ENCODE data around the gene ACTL7A.

Gene ACTL7A

DNA sequence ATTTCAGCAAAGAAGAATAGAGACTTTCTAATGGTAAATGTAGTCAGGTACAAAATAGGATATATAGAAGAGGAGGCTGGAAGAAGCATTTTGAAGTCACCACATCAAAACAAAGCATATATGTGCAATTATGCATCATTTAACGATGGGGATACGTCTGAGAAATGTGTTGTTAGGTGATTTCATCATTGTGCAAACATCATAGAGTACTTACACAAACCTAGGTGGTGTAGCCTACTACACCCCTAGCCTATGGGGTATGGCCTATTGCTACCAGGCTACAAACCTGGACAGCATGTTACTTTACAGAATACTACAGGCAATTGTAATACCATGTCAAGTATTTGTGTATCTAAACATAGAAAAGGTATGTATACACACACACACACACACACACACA lies 43.4 kb downstream of the ACTL7A start:
- DNase-seq (ENCODE audit: low read depth in 1 of 2, low spot score in 1 of 2): no peak
- TF ChIP-seq, protein P1, sequence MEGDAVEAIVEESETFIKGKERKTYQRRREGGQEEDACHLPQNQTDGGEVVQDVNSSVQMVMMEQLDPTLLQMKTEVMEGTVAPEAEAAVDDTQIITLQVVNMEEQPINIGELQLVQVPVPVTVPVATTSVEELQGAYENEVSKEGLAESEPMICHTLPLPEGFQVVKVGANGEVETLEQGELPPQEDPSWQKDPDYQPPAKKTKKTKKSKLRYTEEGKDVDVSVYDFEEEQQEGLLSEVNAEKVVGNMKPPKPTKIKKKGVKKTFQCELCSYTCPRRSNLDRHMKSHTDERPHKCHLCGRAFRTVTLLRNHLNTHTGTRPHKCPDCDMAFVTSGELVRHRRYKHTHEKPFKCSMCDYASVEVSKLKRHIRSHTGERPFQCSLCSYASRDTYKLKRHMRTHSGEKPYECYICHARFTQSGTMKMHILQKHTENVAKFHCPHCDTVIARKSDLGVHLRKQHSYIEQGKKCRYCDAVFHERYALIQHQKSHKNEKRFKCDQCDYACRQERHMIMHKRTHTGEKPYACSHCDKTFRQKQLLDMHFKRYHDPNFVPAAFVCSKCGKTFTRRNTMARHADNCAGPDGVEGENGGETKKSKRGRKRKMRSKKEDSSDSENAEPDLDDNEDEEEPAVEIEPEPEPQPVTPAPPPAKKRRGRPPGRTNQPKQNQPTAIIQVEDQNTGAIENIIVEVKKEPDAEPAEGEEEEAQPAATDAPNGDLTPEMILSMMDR (IDR thresholded peaks at IDR 0.05; ENCODE audit: insufficient read depth, low read length): no peak
- no peak for TF ChIP-seq SPI1 (IDR thresholded peaks at IDR 0.05; ENCODE audit: borderline replicate concordance, low read depth)
- TF ChIP-seq, protein P2, sequence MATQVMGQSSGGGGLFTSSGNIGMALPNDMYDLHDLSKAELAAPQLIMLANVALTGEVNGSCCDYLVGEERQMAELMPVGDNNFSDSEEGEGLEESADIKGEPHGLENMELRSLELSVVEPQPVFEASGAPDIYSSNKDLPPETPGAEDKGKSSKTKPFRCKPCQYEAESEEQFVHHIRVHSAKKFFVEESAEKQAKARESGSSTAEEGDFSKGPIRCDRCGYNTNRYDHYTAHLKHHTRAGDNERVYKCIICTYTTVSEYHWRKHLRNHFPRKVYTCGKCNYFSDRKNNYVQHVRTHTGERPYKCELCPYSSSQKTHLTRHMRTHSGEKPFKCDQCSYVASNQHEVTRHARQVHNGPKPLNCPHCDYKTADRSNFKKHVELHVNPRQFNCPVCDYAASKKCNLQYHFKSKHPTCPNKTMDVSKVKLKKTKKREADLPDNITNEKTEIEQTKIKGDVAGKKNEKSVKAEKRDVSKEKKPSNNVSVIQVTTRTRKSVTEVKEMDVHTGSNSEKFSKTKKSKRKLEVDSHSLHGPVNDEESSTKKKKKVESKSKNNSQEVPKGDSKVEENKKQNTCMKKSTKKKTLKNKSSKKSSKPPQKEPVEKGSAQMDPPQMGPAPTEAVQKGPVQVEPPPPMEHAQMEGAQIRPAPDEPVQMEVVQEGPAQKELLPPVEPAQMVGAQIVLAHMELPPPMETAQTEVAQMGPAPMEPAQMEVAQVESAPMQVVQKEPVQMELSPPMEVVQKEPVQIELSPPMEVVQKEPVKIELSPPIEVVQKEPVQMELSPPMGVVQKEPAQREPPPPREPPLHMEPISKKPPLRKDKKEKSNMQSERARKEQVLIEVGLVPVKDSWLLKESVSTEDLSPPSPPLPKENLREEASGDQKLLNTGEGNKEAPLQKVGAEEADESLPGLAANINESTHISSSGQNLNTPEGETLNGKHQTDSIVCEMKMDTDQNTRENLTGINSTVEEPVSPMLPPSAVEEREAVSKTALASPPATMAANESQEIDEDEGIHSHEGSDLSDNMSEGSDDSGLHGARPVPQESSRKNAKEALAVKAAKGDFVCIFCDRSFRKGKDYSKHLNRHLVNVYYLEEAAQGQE (IDR thresholded peaks at IDR 0.05; ENCODE audit: insufficient replicate concordance, low read depth): no peak
- no peak for TF ChIP-seq GABPA (IDR thresholded peaks at IDR 0.05; ENCODE audit: low read depth)
- TF ChIP-seq POLR2AphosphoS5 (IDR thresholded peaks at IDR 0.05; ENCODE audit: low read depth): no peak
- Histone ChIP-seq H3K27ac (replicated peaks) (no peak overlapping the region), H3K4me3 (replicated peaks; ENCODE audit: insufficient read depth, low read length) (no peak overlapping the region), H3K27me3 (ENCODE audit: insufficient read depth, poor library complexity, severe bottlenecking) (no peaks in the 10 kb centered on the region)

DNA sequence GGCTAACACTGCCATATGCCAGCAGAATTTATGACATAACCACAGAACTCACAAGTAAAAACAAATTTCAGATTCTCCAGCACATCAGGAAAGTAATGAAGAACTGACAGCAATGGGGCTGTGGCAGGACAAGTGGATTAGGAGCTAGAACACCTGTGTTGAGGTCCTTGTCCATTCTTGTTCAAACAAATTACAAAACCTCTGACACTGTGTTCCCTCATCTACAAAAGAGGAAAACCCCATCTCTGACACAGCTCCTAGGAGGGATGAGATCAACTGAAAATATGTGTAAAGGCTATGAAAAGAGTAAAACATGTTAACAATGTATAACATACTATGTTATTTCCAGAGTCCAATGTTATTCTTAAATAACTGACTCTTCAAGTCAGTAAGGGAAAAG lies 48.3 kb downstream of the ACTL7A start:
- no peak for TF ChIP-seq SPI1 (IDR thresholded peaks at IDR 0.05; ENCODE audit: borderline replicate concordance, low read depth)
- TF ChIP-seq, protein P1 (IDR thresholded peaks at IDR 0.05; ENCODE audit: insufficient read depth, low read length): no peak
- TF ChIP-seq, protein P2 (IDR thresholded peaks at IDR 0.05; ENCODE audit: insufficient replicate concordance, low read depth): no peak

DNA sequence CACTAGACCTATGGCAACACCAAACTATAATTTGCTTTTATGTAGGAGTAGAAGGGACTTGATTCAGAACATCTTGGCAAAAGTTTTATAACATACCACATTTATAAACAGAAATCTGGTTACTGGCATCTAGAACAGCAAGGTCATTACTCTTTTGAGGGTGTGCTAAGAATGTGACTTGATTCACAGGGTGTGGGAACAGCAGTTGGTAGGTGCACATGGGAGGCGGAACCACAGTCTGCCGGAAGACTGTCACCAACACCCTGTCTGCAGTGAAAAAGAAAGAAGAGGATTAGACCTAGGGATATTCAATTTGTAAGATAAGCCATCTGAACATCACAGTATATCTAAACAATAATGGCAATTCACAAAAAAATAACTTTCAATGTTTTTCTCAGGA lies 48.8 kb downstream of the ACTL7A start:
- DNase-seq (ENCODE audit: low read depth in 1 of 2, low spot score in 1 of 2): no peak
- TF ChIP-seq SPI1 (IDR thresholded peaks at IDR 0.05; ENCODE audit: borderline replicate concordance, low read depth) (no peak), POLR2AphosphoS5 (IDR thresholded peaks at IDR 0.05; ENCODE audit: low read depth) (no peak), GABPA (IDR thresholded peaks at IDR 0.05; ENCODE audit: low read depth) (no peak)
- TF ChIP-seq, protein P1 (IDR thresholded peaks at IDR 0.05; ENCODE audit: insufficient read depth, low read length): no peak
- TF ChIP-seq, protein P2 (IDR thresholded peaks at IDR 0.05; ENCODE audit: insufficient replicate concordance, low read depth): no peak
- Histone ChIP-seq H3K27me3 (ENCODE audit: insufficient read depth, poor library complexity, severe bottlenecking) (no peaks in the 10 kb centered on the region), H3K27ac (replicated peaks) (no peak overlapping the region), H3K4me3 (replicated peaks; ENCODE audit: insufficient read depth, low read length) (no peak overlapping the region)

More for the DNA sequence above, 48.3 kb downstream of the ACTL7A start:
- H3K27ac ChIP-seq (replicated peaks): no peak overlapping the region
- no peak for DNase-seq (ENCODE audit: low read depth in 1 of 2, low spot score in 1 of 2)
- no peaks in the 10 kb centered on the region for H3K27me3 ChIP-seq (ENCODE audit: insufficient read depth, poor library complexity, severe bottlenecking)
- no peak overlapping the region for H3K4me3 ChIP-seq (replicated peaks; ENCODE audit: insufficient read depth, low read length)
